BLaER1 treated with 17β-estradiol and CSF1 and Interleukin-3, amounts not matched to agents 10 nM and 100 nM (cell line): Measurements from ENCODE around the gene CYP2C19.
"Not testable (repeated sequence)": the region's sequence is repeated elsewhere in the genome, so short reads cannot be mapped to it uniquely, and the experiment has no call there.

Source experiments
- H3K27ac ChIP-seq, 11 experiments: shearing (Covaris generic); formaldehyde crosslinking; 2 replicates each; pipeline ENCODE4 v1.8.1; 2022
- H3K27me3 ChIP-seq, 11 experiments: shearing (Covaris generic); formaldehyde crosslinking; 2 replicates each; pipeline ENCODE4 v1.8.1; 2022
- H3K36me3 ChIP-seq, 11 experiments: shearing (Covaris generic); formaldehyde crosslinking; 2 replicates each; pipeline ENCODE4 v1.8.1; 2022
- H3K4me1 ChIP-seq, 10 experiments: shearing (Covaris generic); formaldehyde crosslinking; 2 replicates each; pipeline ENCODE4 v1.8.1; 2022
- H3K4me2 ChIP-seq, 11 experiments: shearing (Covaris generic); formaldehyde crosslinking; 2 replicates each; pipeline ENCODE4 v1.8.1; 2022
- H3K4me3 ChIP-seq, 10 experiments: shearing (Covaris generic); formaldehyde crosslinking; 2 replicates each; pipeline ENCODE4 v1.8.1; 2022
- H3K9ac ChIP-seq, 11 experiments: shearing (Covaris generic); formaldehyde crosslinking; 2 replicates each; pipeline ENCODE4 v1.8.1; 2022
- H3K9me3 ChIP-seq, 11 experiments: shearing (Covaris generic); formaldehyde crosslinking; replicated peaks in 1 of 11; 2 replicates each; pipeline ENCODE4 v1.8.1; 2022
- H4K20me1 ChIP-seq, 11 experiments: shearing (Covaris generic); formaldehyde crosslinking; 2 replicates each; pipeline ENCODE4 v1.8.1; 2022
- Cebpa-rat ChIP-seq, 11 experiments: shearing (Covaris generic); IDR thresholded peaks; 2 replicates each; pipeline ENCODE4 v1.8.1; 2022

Gene CYP2C19

GRCh38 chr10:94780844-94781243 is 18.4 kb downstream of the CYP2C19 start:
- no peaks in the 10 kb centered on the region for H3K9me3 ChIP-seq
- H3K36me3 ChIP-seq = no peaks in the 10 kb centered on the region
- no peak overlapping the region for H3K9ac ChIP-seq
- H3K27me3 ChIP-seq = no peaks in the 10 kb centered on the region
- no peak for TF ChIP-seq Cebpa-rat (IDR thresholded peaks at IDR 0.05)
- no peak overlapping the region for H3K4me2 ChIP-seq
- no peak overlapping the region for H3K4me3 ChIP-seq
- no peaks in the 10 kb centered on the region for H3K4me1 ChIP-seq
- no peak overlapping the region for H3K27ac ChIP-seq
- H4K20me1 ChIP-seq = no peaks in the 10 kb centered on the region

- H3K9ac ChIP-seq = no peak overlapping the region
- no peaks in the 10 kb centered on the region for H3K36me3 ChIP-seq
- no peaks in the 10 kb centered on the region for H3K27me3 ChIP-seq
- H3K4me3 ChIP-seq = no peak overlapping the region
- H3K9me3 ChIP-seq = no peaks in the 10 kb centered on the region
- H3K4me1 ChIP-seq = no peaks in the 10 kb centered on the region
- no peak overlapping the region for H3K4me2 ChIP-seq
- no peaks in the 10 kb centered on the region for H4K20me1 ChIP-seq
- TF ChIP-seq Cebpa-rat (IDR thresholded peaks at IDR 0.05) = no peak
- H3K27ac ChIP-seq = no peak overlapping the region
These were observed 21.8 kb downstream of the CYP2C19 start for GRCh38 chr10:94784256-94784655.

GRCh38 chr10:94785211-94785610 is 22.7 kb downstream of the CYP2C19 start:
- Histone ChIP-seq H4K20me1 (no peaks in the 10 kb centered on the region), H3K4me1 (no peaks in the 10 kb centered on the region), H3K27ac (no peak overlapping the region), H3K9me3 (no peaks in the 10 kb centered on the region), H3K36me3 (no peaks in the 10 kb centered on the region), H3K4me2 (no peak overlapping the region), H3K27me3 (no peaks in the 10 kb centered on the region), H3K4me3 (no peak overlapping the region), H3K9ac (no peak overlapping the region)
- TF ChIP-seq Cebpa-rat (IDR thresholded peaks at IDR 0.05) = no peak

GRCh38 chr10:94800551-94800950 is 38.1 kb downstream of the CYP2C19 start:
- not testable (repeated sequence) for H3K27me3 ChIP-seq, H3K4me1 ChIP-seq, H4K20me1 ChIP-seq, H3K4me3 ChIP-seq, H3K27ac ChIP-seq, H3K9ac ChIP-seq, H3K4me2 ChIP-seq, H3K36me3 ChIP-seq
- H3K9me3 ChIP-seq = peaks cover 5 to 17% (median 8%) of the 10 kb centered on the region in 11 experiments; a peak in 11 of 22 replicates

GRCh38 chr10:94803307-94803706 is 40.8 kb downstream of the CYP2C19 start:
- no peaks in the 10 kb centered on the region for H3K27me3 ChIP-seq
- no peak overlapping the region for H3K4me2 ChIP-seq
- TF ChIP-seq Cebpa-rat (IDR thresholded peaks at IDR 0.05) = no peak

GRCh38 chr10:94830025-94830424 is 67.5 kb downstream of the CYP2C19 start:
- H3K36me3 ChIP-seq, H3K4me1 ChIP-seq, H3K27ac ChIP-seq, H3K4me3 ChIP-seq, H3K4me2 ChIP-seq, H4K20me1 ChIP-seq, H3K9ac ChIP-seq, H3K27me3 ChIP-seq: not testable (repeated sequence)
- H3K9me3 ChIP-seq = peaks cover 7 to 19% (median 16%) of the 10 kb centered on the region in 11 experiments

More at GRCh38 chr10:94803307-94803706, 40.8 kb downstream of the CYP2C19 start:
- Histone ChIP-seq H3K27ac (no peak overlapping the region), H3K4me3 (no peak overlapping the region), H3K9me3 (peaks cover 0 to 13% (median 7%) of the 10 kb centered on the region in 11 experiments; a peak in 10 of 22 replicates), H3K9ac (no peak overlapping the region), H3K4me1 (no peaks in the 10 kb centered on the region), H4K20me1 (no peaks in the 10 kb centered on the region), H3K36me3 (no peaks in the 10 kb centered on the region)

- H3K27ac ChIP-seq = no peak overlapping the region
- no peaks in the 10 kb centered on the region for H3K9me3 ChIP-seq
- H4K20me1 ChIP-seq = no peaks in the 10 kb centered on the region
- no peak overlapping the region for H3K4me3 ChIP-seq
- H3K27me3 ChIP-seq = no peaks in the 10 kb centered on the region
- no peak for TF ChIP-seq Cebpa-rat (IDR thresholded peaks at IDR 0.05)
- no peaks in the 10 kb centered on the region for H3K4me1 ChIP-seq
- H3K4me2 ChIP-seq = no peak overlapping the region
- H3K36me3 ChIP-seq = no peaks in the 10 kb centered on the region
- no peak overlapping the region for H3K9ac ChIP-seq
These were observed 83.7 kb downstream of the CYP2C19 start for GRCh38 chr10:94846204-94846603.

GRCh38 chr10:94850766-94851165 is 88.3 kb downstream of the CYP2C19 start:
- Histone ChIP-seq H3K9ac (no peak overlapping the region), H3K4me1 (no peaks in the 10 kb centered on the region), H4K20me1 (no peaks in the 10 kb centered on the region), H3K9me3 (no peaks in the 10 kb centered on the region), H3K27ac (no peak overlapping the region), H3K27me3 (no peaks in the 10 kb centered on the region), H3K4me2 (no peak overlapping the region), H3K4me3 (no peak overlapping the region), H3K36me3 (no peaks in the 10 kb centered on the region)
- TF ChIP-seq Cebpa-rat (IDR thresholded peaks at IDR 0.05) = no peak

- no peak for TF ChIP-seq Cebpa-rat (IDR thresholded peaks at IDR 0.05)
- Histone ChIP-seq H3K4me1 (no peaks in the 10 kb centered on the region), H3K9ac (no peak overlapping the region), H3K27me3 (no peaks in the 10 kb centered on the region), H3K9me3 (no peaks in the 10 kb centered on the region), H3K4me2 (no peak overlapping the region), H3K27ac (no peak overlapping the region), H4K20me1 (no peaks in the 10 kb centered on the region), H3K36me3 (no peaks in the 10 kb centered on the region), H3K4me3 (no peak overlapping the region)
These were observed 88.8 kb downstream of the CYP2C19 start for GRCh38 chr10:94851263-94851662.

- TF ChIP-seq Cebpa-rat (IDR thresholded peaks at IDR 0.05) = no peak
- Histone ChIP-seq H3K36me3 (no peaks in the 10 kb centered on the region), H3K9me3 (no peaks in the 10 kb centered on the region), H3K4me1 (no peaks in the 10 kb centered on the region), H3K9ac (no peak overlapping the region), H3K4me3 (no peak overlapping the region), H4K20me1 (no peaks in the 10 kb centered on the region), H3K27ac (no peak overlapping the region), H3K4me2 (no peak overlapping the region), H3K27me3 (no peaks in the 10 kb centered on the region)
These were observed 90.0 kb downstream of the CYP2C19 start for GRCh38 chr10:94852438-94852837.

- H3K9ac ChIP-seq = no peak overlapping the region
- no peaks in the 10 kb centered on the region for H4K20me1 ChIP-seq
- no peaks in the 10 kb centered on the region for H3K36me3 ChIP-seq
- TF ChIP-seq Cebpa-rat (IDR thresholded peaks at IDR 0.05) = no peak
- H3K27me3 ChIP-seq = no peaks in the 10 kb centered on the region
- peaks cover 0 to 5% (median 3%) of the 10 kb centered on the region in 11 experiments; a peak in 10 of 22 replicates for H3K9me3 ChIP-seq
- H3K27ac ChIP-seq = no peak overlapping the region
- no peak overlapping the region for H3K4me2 ChIP-seq
- H3K4me3 ChIP-seq = no peak overlapping the region
- no peaks in the 10 kb centered on the region for H3K4me1 ChIP-seq
These were observed 90.6 kb downstream of the CYP2C19 start for GRCh38 chr10:94853065-94853464.
